GM06990 (cell line): ENCODE data around the gene KRTAP17-1.
"Not testable (repeated sequence)": the region's sequence is repeated elsewhere in the genome, so short reads cannot be mapped to it uniquely, and the experiment has no call there.

Source experiments
- DNase-seq: peaks from one replicate; pipeline ENCODE4 v3.0.0-alpha.2; 2011; ENCODE audit not compliant: insufficient read length; ENCODE audit errors: extremely low read depth
- H3K27me3 ChIP-seq: replicated peaks from 2 replicates; pipeline ENCODE4 v1.6.0; 2011; ENCODE audit warnings: low read length; ENCODE audit not compliant: control insufficient read depth, insufficient read depth
- H3K36me3 ChIP-seq: 2 replicates; pipeline ENCODE4 v1.5.1; 2011; ENCODE audit warnings: low read length; ENCODE audit not compliant: control insufficient read depth, insufficient read depth
- H3K4me3 ChIP-seq: replicated peaks from 2 replicates; pipeline ENCODE4 v1.5.1; 2011; ENCODE audit warnings: low read depth, mild to moderate bottlenecking, control low read depth, low read length
- CTCF ChIP-seq: IDR thresholded peaks from 2 replicates; pipeline ENCODE4 v1.5.1; 2011; ENCODE audit warnings: low read length, control low read depth, mild to moderate bottlenecking, inconsistent platforms; ENCODE audit not compliant: insufficient read depth, poor library complexity, severe bottlenecking

The KRTAP17-1 gene

GRCh38 chr17:41294016-41294415 is 21.5 kb downstream of the KRTAP17-1 start:
- Histone ChIP-seq H3K27me3 (no peaks in the 10 kb centered on the region), H3K4me3 (no peak overlapping the region), H3K36me3 (no peaks in the 10 kb centered on the region)
- no peak for DNase-seq
- no peak for TF ChIP-seq CTCF

GRCh38 chr17:41287050-41287449 is 28.5 kb downstream of the KRTAP17-1 start:
- TF ChIP-seq CTCF: no peak
- Histone ChIP-seq H3K27me3 (no peaks in the 10 kb centered on the region), H3K4me3 (no peak overlapping the region), H3K36me3 (no peaks in the 10 kb centered on the region)
- DNase-seq: no peak

GRCh38 chr17:41284546-41284945 is 31.0 kb downstream of the KRTAP17-1 start:
- TF ChIP-seq CTCF: no peak
- DNase-seq: no peak
- H3K4me3 ChIP-seq: no peak overlapping the region
- no peaks in the 10 kb centered on the region for H3K36me3 ChIP-seq
- H3K27me3 ChIP-seq: no peaks in the 10 kb centered on the region

GRCh38 chr17:41284043-41284442 is 31.5 kb downstream of the KRTAP17-1 start:
- H3K36me3 ChIP-seq: no peaks in the 10 kb centered on the region
- no peak for TF ChIP-seq CTCF
- H3K4me3 ChIP-seq: no peak overlapping the region
- DNase-seq: no peak
- H3K27me3 ChIP-seq: no peaks in the 10 kb centered on the region

GRCh38 chr17:41278176-41278955 is 37.1 kb downstream of the KRTAP17-1 start:
- H3K4me3 ChIP-seq: no peak overlapping the region
- no peaks in the 10 kb centered on the region; the same call in 1 of the 2 replicates for H3K27me3 ChIP-seq
- DNase-seq: no peak
- no peaks in the 10 kb centered on the region for H3K36me3 ChIP-seq
- no peak for TF ChIP-seq CTCF

GRCh38 chr17:41275648-41276190 is 39.8 kb downstream of the KRTAP17-1 start, which contains the start of gene KRTAP9-7:
KRTAP9-7 (plus strand) TSS chr17:41275698; CDS start chr17:41275698, 0 bp downstream.
- H3K27me3 ChIP-seq: not testable (repeated sequence)

More at GRCh38 chr17:41275648-41276190, 39.8 kb downstream of the KRTAP17-1 start, which contains the start of gene KRTAP9-7:
- H3K36me3 ChIP-seq, DNase-seq, H3K4me3 ChIP-seq: not testable (repeated sequence)
